Ovary (tissue), 3 donors: ENCODE data around the gene PRTFDC1.

Experiments
- CTCF ChIP-seq, 3 donors: fragments of 450-650 bp in 2 of 3; fragments of 200-600 bp in 1 of 3; IDR thresholded peaks; one replicate each; pipeline versions ENCODE4 v1.5.1 to v1.8.0; 2016 to 2022; ENCODE audit warnings: antibody characterized with exemption in 3 of 3, mild to moderate bottlenecking in 1 of 3
- EP300 ChIP-seq: sonication (generic); formaldehyde crosslinking; IDR thresholded peaks from one replicate; pipeline ENCODE4 v1.6.1; 2017; ENCODE audit warnings: antibody characterized with exemption
- POLR2A ChIP-seq: fragments of 450-650 bp; IDR thresholded peaks from one replicate; pipeline ENCODE4 v1.6.1; 2017; ENCODE audit warnings: antibody characterized with exemption, mild to moderate bottlenecking, moderate library complexity
- donor health status: DM: no; HTN: no; CAD: no.

GRCh38 chr10:24914148-24914547, 38.3 kb downstream of the PRTFDC1 start:
- TF ChIP-seq CTCF (IDR thresholded peaks at IDR 0.05) (no peak), EP300 (no peak), POLR2A (no peak)
